ENCODE measurements around the gene PTPRG. TPM values are rescaled to one million over a fixed set of nuclear protein-coding genes. Genes with fewer than 3 reads are reported as not detected.

Gene PTPRG
- total RNA-seq, 2 donors from 2014 or later, result 23.9 to 31.6 TPM

GRCh38 chr3:61985020-61985419 lies 423.6 kb downstream of the PTPRG start:
- H3K4me1 ChIP-seq, result no peaks in the 10 kb centered on the region
- no peaks in the 10 kb centered on the region for H3K27me3 ChIP-seq
- no peaks in the 10 kb centered on the region for H3K36me3 ChIP-seq (replicated peaks in 1 of 2; ENCODE audit: insufficient read depth in 1 of 2, low read depth in 2 of 2)
- no peak for DNase-seq
- ATAC-seq, result no peak
- TF ChIP-seq CTCF (IDR thresholded peaks at IDR 0.05), result no peak
- no peak for TF ChIP-seq POLR2A (IDR thresholded peaks at IDR 0.05)
- no peaks in the 10 kb centered on the region for H3K9me3 ChIP-seq
- intact Hi-C loops (cut with DNase I), result no loop called here
- no peak overlapping the region for H3K4me3 ChIP-seq
- H3K27ac ChIP-seq, result no peak overlapping the region
- 74 to 93% methylated on average over 3 of the region's 3 CpGs for WGBS, 2 donors

DNA sequence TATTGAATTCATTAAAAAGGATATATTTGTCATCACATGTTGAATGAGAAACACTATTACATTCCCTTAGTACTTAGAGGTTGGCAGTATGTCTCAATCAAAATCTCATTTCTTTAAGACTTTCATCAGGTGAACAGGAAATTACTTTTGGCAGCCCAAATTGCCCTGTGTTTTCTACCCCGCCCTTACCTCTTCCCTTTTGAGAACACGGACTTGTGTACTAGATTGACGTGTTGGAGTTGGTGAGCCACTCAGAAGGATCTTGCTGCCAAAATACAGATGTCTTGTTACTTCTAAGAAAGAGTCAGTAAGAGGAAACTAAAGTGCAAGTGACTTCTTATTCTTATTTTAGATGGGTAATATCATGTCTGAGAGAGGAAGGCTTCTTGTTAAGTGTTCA lies 425.1 kb downstream of the PTPRG start:
- ATAC-seq, result no peak
- TF ChIP-seq POLR2A (IDR thresholded peaks at IDR 0.05), result no peak
- no peak for TF ChIP-seq CTCF (IDR thresholded peaks at IDR 0.05)
- no peak for DNase-seq
- Histone ChIP-seq H3K4me3 (no peak overlapping the region), H3K9me3 (no peaks in the 10 kb centered on the region), H3K36me3 (replicated peaks in 1 of 2; ENCODE audit: insufficient read depth in 1 of 2, low read depth in 2 of 2) (no peaks in the 10 kb centered on the region), H3K27me3 (no peaks in the 10 kb centered on the region), H3K27ac (no peak overlapping the region), H3K4me1 (no peaks in the 10 kb centered on the region)
- WGBS, 2 donors, result 88 to 90% methylated on average over 3 of the region's 3 CpGs
- intact Hi-C loops (cut with DNase I), result no loop called here

DNA sequence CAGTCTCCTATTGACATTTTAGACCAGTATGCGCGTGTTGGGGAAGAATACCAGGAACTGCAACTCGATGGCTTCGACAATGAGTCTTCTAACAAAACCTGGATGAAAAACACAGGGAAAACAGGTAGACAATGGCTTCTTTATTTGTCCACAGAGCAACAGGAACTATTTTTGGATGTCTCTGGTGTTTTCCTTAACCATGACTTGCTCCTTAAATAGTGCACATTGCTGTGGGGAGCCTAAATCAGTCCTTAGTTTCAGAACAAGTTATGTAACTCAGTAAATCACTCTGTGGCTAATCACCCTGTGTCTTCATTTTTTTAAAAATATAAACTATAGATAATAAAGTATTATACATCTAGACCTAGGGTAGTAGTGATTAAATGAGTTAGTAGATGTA lies 428.3 kb downstream of the PTPRG start:
- no peak overlapping the region for H3K4me3 ChIP-seq
- TF ChIP-seq POLR2A (IDR thresholded peaks at IDR 0.05) (no peak), CTCF (IDR thresholded peaks at IDR 0.05) (no peak)
- H3K36me3 ChIP-seq (replicated peaks in 1 of 2; ENCODE audit: insufficient read depth in 1 of 2, low read depth in 2 of 2), result no peaks in the 10 kb centered on the region
- no peak for ATAC-seq
- no peak for DNase-seq
- no peak overlapping the region for H3K27ac ChIP-seq
- no peaks in the 10 kb centered on the region for H3K9me3 ChIP-seq
- 81 to 84% methylated on average over 4 of the region's 4 CpGs for WGBS, 2 donors
- no peaks in the 10 kb centered on the region for H3K4me1 ChIP-seq
- intact Hi-C loops (cut with DNase I), result no loop called here
- no peaks in the 10 kb centered on the region for H3K27me3 ChIP-seq

GRCh38 chr3:61990327-61991027 lies 429.1 kb downstream of the PTPRG start:
- no peak for DNase-seq
- TF ChIP-seq POLR2A (IDR thresholded peaks at IDR 0.05), result no peak
- TF ChIP-seq CTCF (IDR thresholded peaks at IDR 0.05), result no peak
- 87 to 93% methylated on average over 4 of the region's 4 CpGs for WGBS, 2 donors

GRCh38 chr3:61991706-61992105 lies 430.3 kb downstream of the PTPRG start:
- H3K27ac ChIP-seq, result no peak overlapping the region
- TF ChIP-seq POLR2A (IDR thresholded peaks at IDR 0.05), result no peak
- TF ChIP-seq CTCF (IDR thresholded peaks at IDR 0.05), result no peak
- no peaks in the 10 kb centered on the region for H3K4me1 ChIP-seq
- ATAC-seq, result no peak
- H3K27me3 ChIP-seq, result no peaks in the 10 kb centered on the region
- H3K9me3 ChIP-seq, result no peaks in the 10 kb centered on the region
- 76 to 84% methylated on average over 8 of the region's 8 CpGs for WGBS, 2 donors
- no peaks in the 10 kb centered on the region for H3K36me3 ChIP-seq (replicated peaks in 1 of 2; ENCODE audit: insufficient read depth in 1 of 2, low read depth in 2 of 2)
- no peak overlapping the region for H3K4me3 ChIP-seq
- intact Hi-C loops (cut with DNase I), result no loop called here
- no peak for DNase-seq

More at GRCh38 chr3:61990327-61991027, 429.1 kb downstream of the PTPRG start:
- no peak for ATAC-seq
- Histone ChIP-seq H3K27me3 (no peaks in the 10 kb centered on the region), H3K36me3 (replicated peaks in 1 of 2; ENCODE audit: insufficient read depth in 1 of 2, low read depth in 2 of 2) (no peaks in the 10 kb centered on the region), H3K27ac (no peak overlapping the region), H3K4me1 (no peaks in the 10 kb centered on the region), H3K9me3 (no peaks in the 10 kb centered on the region), H3K4me3 (no peak overlapping the region)
- intact Hi-C loops (cut with DNase I), result no loop called here

All from body of pancreas (tissue), 4 donors.